Smooth muscle cell (in vitro differentiated cells): ENCODE data around the gene CTF1. TPM values are rescaled to one million over a fixed set of nuclear protein-coding genes. Genes with fewer than 3 reads are reported as not detected.
"Not testable (repeated sequence)": the region's sequence is repeated elsewhere in the genome, so short reads cannot be mapped to it uniquely, and the experiment has no call there.

Experiments used
- DNase-seq: peaks from one replicate; lab custom pipeline; 2025; ENCODE audit not compliant: unreplicated experiment; lab: John Stamatoyannopoulos, UW
- H2AFZ ChIP-seq: fragments of 200-600 bp; sonication (generic); 2 replicates; pipeline ENCODE4 v1.6.0; 2016; ENCODE audit warnings: antibody characterized with exemption, low read depth, mild to moderate bottlenecking
- H3F3A ChIP-seq: fragments of 200-600 bp; sonication (generic); 2 replicates; pipeline ENCODE4 v1.6.0; 2017; ENCODE audit warnings: antibody characterized with exemption, low read depth
- H3K27ac ChIP-seq: fragments of 200-600 bp; sonication (generic); 2 replicates; pipeline ENCODE4 v1.5.1; 2016; ENCODE audit warnings: low read depth, mild to moderate bottlenecking
- H3K27me3 ChIP-seq: fragments of 200-600 bp; sonication (generic); 2 replicates; pipeline ENCODE4 v1.6.1; 2016; ENCODE audit warnings: low read depth, mild to moderate bottlenecking
- H3K36me3 ChIP-seq: fragments of 200-600 bp; sonication (generic); 2 replicates; pipeline ENCODE4 v1.5.1; 2016; ENCODE audit warnings: low read depth
- H3K4me1 ChIP-seq: fragments of 200-600 bp; sonication (generic); 2 replicates; pipeline ENCODE4 v1.5.1; 2016; ENCODE audit warnings: low read depth
- H3K4me2 ChIP-seq: fragments of 200-600 bp; sonication (generic); 2 replicates; pipeline ENCODE4 v1.6.0; 2016; ENCODE audit warnings: mild to moderate bottlenecking
- H3K4me3 ChIP-seq: fragments of 200-600 bp; sonication (generic); 2 replicates; pipeline ENCODE4 v1.5.1; 2016; ENCODE audit warnings: mild to moderate bottlenecking
- H3K79me2 ChIP-seq: fragments of 200-600 bp; sonication (generic); 2 replicates; pipeline ENCODE4 v1.6.0; 2016; ENCODE audit warnings: low read depth, mild to moderate bottlenecking
- H3K9ac ChIP-seq: fragments of 200-600 bp; sonication (generic); 2 replicates; pipeline ENCODE4 v1.6.0; 2016; ENCODE audit warnings: low read depth
- H3K9me3 ChIP-seq: fragments of 200-600 bp; sonication (generic); replicated peaks from 2 replicates; pipeline ENCODE4 v1.5.1; 2016; ENCODE audit warnings: low read depth
- H4K20me1 ChIP-seq: fragments of 200-600 bp; sonication (generic); 2 replicates; pipeline ENCODE4 v1.6.0; 2016; ENCODE audit warnings: low read depth
- WGBS: methylation state at CpG from one replicate; pipeline ENCODE4 v1.1.7; 2016; ENCODE audit warnings: low lambda C conversion rate; 5-methylcytosine and 5-hydroxymethylcytosine counted together
- polyA plus RNA-seq: library from polyadenylated mRNA; unstranded; fragments of >200 nt; fragmentation: Nextera tagmentation; extraction: Ambion mirVana; gene quantifications from 2 replicates; pipeline ENCODE4 v1.2.1, GENCODE V29; 2016
- total RNA-seq: library from RNA; depleted of rRNA; stranded (reverse); fragments of >200 nt; gene quantifications from 2 replicates; pipeline ENCODE4 v1.2.3, GENCODE V29; 2014
- TF ChIP-seq, protein P1 (sequence below): fragments of 200-600 bp; sonication (generic); IDR thresholded peaks from 2 replicates; pipeline ENCODE4 v1.5.1; 2017; ENCODE audit warnings: borderline replicate concordance, mild to moderate bottlenecking, antibody characterized with exemption; ENCODE audit not compliant: insufficient read depth, poor library complexity, severe bottlenecking

The CTF1 gene
- total and polyA plus RNA-seq, 2 experiments from 2014 or later, result 0.76 to 8.1 TPM

DNA sequence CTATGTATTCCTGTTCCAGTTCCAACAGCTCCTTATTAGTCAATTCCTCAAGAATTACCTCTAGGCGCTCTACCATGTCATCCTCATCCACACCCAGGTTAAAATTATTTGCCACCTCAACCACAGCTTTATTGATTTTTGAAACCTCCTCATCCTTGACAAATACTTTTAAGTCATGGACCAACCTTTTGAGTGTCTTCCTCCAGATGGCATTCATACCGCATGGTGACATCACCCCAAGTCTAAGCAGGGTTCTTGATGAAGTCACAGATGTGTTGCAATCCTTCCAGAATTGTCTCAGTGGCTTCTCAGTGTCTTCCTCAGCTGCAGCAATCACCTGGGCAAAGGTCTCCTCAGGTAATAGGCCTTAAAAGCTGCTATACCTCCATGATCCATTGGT, 42.7 kb upstream of the CTF1 start:
- H3K27me3 ChIP-seq, result no peaks in the 10 kb centered on the region
- H3K79me2 ChIP-seq, result no peaks in the 10 kb centered on the region
- peaks cover 3% of the 10 kb centered on the region for H4K20me1 ChIP-seq
- H3K9me3 ChIP-seq, result no peaks in the 10 kb centered on the region
- H3F3A ChIP-seq, result no peaks in the 10 kb centered on the region
- no peak overlapping the region for H2AFZ ChIP-seq
- H3K36me3 ChIP-seq, result no peaks in the 10 kb centered on the region
- H3K27ac ChIP-seq, result no peak overlapping the region
- no peak overlapping the region for H3K4me2 ChIP-seq
- H3K4me1 ChIP-seq, result no peaks in the 10 kb centered on the region
- 96% methylated on average over 2 of the region's 2 CpGs for WGBS
- no peak for DNase-seq
- no peak overlapping the region for H3K9ac ChIP-seq
- TF ChIP-seq, protein P1, sequence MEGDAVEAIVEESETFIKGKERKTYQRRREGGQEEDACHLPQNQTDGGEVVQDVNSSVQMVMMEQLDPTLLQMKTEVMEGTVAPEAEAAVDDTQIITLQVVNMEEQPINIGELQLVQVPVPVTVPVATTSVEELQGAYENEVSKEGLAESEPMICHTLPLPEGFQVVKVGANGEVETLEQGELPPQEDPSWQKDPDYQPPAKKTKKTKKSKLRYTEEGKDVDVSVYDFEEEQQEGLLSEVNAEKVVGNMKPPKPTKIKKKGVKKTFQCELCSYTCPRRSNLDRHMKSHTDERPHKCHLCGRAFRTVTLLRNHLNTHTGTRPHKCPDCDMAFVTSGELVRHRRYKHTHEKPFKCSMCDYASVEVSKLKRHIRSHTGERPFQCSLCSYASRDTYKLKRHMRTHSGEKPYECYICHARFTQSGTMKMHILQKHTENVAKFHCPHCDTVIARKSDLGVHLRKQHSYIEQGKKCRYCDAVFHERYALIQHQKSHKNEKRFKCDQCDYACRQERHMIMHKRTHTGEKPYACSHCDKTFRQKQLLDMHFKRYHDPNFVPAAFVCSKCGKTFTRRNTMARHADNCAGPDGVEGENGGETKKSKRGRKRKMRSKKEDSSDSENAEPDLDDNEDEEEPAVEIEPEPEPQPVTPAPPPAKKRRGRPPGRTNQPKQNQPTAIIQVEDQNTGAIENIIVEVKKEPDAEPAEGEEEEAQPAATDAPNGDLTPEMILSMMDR, result no peak
- H3K4me3 ChIP-seq, result no peak overlapping the region

DNA sequence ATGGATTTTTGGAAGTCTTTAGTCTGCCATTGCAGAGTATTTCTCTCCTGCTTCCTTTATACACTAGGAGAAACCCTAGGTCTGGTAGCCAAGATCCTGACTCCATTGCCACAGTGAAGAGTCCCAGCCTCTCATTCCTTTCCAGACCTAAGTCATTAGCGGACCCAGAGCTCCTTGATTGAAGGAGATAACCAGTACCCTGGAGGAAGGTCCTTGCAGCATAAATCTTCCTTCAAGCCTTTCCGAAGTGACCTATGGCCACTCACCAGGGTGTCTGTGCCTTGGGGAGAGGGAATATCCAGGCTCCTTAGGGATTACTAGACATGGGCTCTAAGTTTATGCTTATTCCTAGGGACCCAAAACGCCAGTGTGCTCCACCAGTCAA, 38.3 kb upstream of the CTF1 start:
- 35% methylated on average over 3 of the region's 3 CpGs for WGBS
- no peaks in the 10 kb centered on the region for H3K79me2 ChIP-seq
- H3K27ac ChIP-seq, result no peak overlapping the region
- TF ChIP-seq, protein P1, result no peak
- H3K9me3 ChIP-seq, result no peaks in the 10 kb centered on the region
- DNase-seq, result no peak
- no peak overlapping the region for H3K4me3 ChIP-seq
- no peaks in the 10 kb centered on the region for H3F3A ChIP-seq
- no peaks in the 10 kb centered on the region for H3K27me3 ChIP-seq
- no peak overlapping the region for H3K9ac ChIP-seq
- no peak overlapping the region for H2AFZ ChIP-seq
- H3K4me2 ChIP-seq, result no peak overlapping the region
- H3K36me3 ChIP-seq, result no peaks in the 10 kb centered on the region
- H4K20me1 ChIP-seq, result peaks cover 3% of the 10 kb centered on the region
- no peaks in the 10 kb centered on the region for H3K4me1 ChIP-seq

DNA sequence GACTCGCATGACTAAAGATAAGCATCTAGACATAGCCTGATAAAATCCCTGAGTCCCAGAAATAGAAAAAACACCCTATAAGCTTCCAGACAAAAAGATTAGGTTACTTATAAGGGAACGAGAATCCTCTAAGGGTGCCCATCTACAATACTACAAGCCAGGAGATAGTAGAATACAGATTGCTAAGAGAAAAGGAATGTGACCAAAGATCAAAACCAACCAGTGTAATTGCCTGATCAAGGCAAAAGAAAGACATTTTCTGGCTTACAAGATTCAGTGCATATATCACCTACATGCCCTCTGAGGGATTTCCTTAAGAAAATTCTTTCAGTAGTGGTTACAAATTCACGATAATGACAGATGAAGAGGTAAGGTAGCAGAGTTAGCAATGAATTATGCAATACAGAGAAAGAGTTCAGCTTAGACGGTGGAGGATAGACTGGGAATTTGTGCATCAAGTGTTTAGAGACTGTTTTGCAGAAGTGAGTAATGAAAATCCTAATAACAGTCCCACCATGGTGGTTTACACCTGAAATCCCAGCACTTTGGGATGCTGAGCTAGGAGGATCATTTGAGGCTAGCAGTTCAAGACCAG, 37.5 kb upstream of the CTF1 start:
- TF ChIP-seq, protein P1, result no peak
- Histone ChIP-seq H3K4me3 (no peak overlapping the region), H3K27me3 (no peaks in the 10 kb centered on the region), H3K4me1 (no peaks in the 10 kb centered on the region), H3F3A (no peaks in the 10 kb centered on the region), H4K20me1 (peaks cover 3% of the 10 kb centered on the region), H3K9ac (no peak overlapping the region), H3K36me3 (no peaks in the 10 kb centered on the region), H3K79me2 (no peaks in the 10 kb centered on the region), H3K4me2 (no peak overlapping the region), H2AFZ (no peak overlapping the region), H3K9me3 (no peaks in the 10 kb centered on the region), H3K27ac (no peak overlapping the region)
- 58% methylated on average over 4 of the region's 4 CpGs for WGBS
- DNase-seq, result no peak

DNA sequence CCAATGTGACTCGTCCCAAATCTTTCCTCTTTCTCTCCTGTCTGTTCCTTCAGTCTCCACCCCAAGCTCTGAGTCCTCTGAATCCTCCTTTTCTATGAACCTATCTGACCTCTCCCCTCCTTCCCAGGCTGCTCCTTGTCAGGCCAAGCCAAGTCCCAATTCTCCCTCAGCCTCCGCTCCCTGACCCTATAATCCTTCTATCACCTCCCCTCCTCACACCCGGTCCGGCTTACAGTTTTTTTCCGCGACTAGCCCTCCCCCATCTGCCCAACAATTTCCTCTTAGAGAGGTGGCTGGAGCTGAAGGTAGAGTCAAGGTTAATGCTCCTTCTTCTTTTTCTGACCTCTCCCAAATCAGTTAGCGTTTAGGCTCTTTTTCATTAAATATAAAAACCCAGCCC, 35.7 kb upstream of the CTF1 start:
- not testable (repeated sequence) for H3K4me2 ChIP-seq, H3K4me3 ChIP-seq, H3K27me3 ChIP-seq, H3K4me1 ChIP-seq, H3F3A ChIP-seq, H3K9me3 ChIP-seq, H3K79me2 ChIP-seq, H3K27ac ChIP-seq, H4K20me1 ChIP-seq, H3K36me3 ChIP-seq, DNase-seq, H2AFZ ChIP-seq, H3K9ac ChIP-seq
- WGBS, result 79% methylated on average over 7 of the region's 7 CpGs

DNA sequence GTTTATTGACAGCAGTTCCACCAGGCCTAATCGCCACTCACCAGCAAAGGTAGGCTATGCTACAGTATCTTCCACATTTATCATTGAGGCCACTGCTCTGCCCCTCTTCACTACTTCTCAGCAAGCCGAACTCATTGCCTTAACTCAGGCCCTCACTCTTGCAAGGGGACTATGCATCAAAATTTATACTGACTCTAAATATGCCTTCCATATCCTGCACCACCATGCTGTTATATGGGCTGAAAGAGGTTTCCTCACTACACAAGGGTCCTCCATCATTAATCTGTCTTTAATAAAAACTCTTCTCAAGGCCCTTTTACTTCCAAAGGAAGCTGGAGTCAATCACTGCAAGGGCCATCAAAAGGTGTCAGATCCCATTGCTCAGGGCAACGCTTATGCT, 33.2 kb upstream of the CTF1 start:
- H3K79me2 ChIP-seq, H3K27ac ChIP-seq, H3F3A ChIP-seq, H3K4me1 ChIP-seq, H3K4me3 ChIP-seq, H3K4me2 ChIP-seq, H2AFZ ChIP-seq, H3K9me3 ChIP-seq, H3K36me3 ChIP-seq, DNase-seq, H4K20me1 ChIP-seq, H3K9ac ChIP-seq, H3K27me3 ChIP-seq: not testable (repeated sequence)
- 90% methylated on average over 3 of the region's 3 CpGs for WGBS
